HCT116 (cell line): ENCODE measurements around the gene PRKCA. TPM values are rescaled to one million over a fixed set of nuclear protein-coding genes. Genes with fewer than 3 reads are reported as not detected.

Source experiments
- ATAC-seq: fragments of 200-7000 bp; cut with Tn5 transposase; 2 replicates; pipeline ENCODE4 v1.9.1; 2020; ENCODE audit warnings: mild to moderate bottlenecking, moderate library complexity
- BruUV-seq: library from RNA; stranded (reverse); fragments of 400-500 nt; replicated peaks from 2 replicates; lab custom pipeline; 2021; lab: Mats Ljungman, UMichigan
- CTCF ChIA-PET: fragments of 300-600 bp; sonication (Branson Sonifier 250); formaldehyde crosslinking; loops from one replicate; lab custom pipeline; 2021; ENCODE audit warnings: antibody characterized with exemption; lab: Charles Lee
- POLR2A ChIA-PET: fragments of 300-600, 350-600 bp; sonication (Branson Sonifier 250); formaldehyde crosslinking; loops from one replicate; lab custom pipeline; 2021; ENCODE audit warnings: antibody characterized with exemption; lab: Charles Lee
- RAD21 ChIA-PET, 2 experiments: fragments of 300-600 bp; sonication (Branson Sonifier 250); formaldehyde crosslinking; loops; one replicate each; lab custom pipeline; 2023; ENCODE audit warnings: low total read pairs in 2 of 2; ENCODE audit not compliant: uncharacterized antibody in 2 of 2, unreplicated experiment in 2 of 2, low non-redundant PET in 1 of 2; lab: Charles Lee
- DNase-seq: peaks from one replicate; pipeline ENCODE4 v3.0.0-alpha.2; 2010; ENCODE audit warnings: low read depth, low spot score
- H2AFZ ChIP-seq: fragments of 200-600 bp; shearing (Covaris generic), sonication (generic); 2 replicates; pipeline ENCODE4 v1.6.1; 2017; ENCODE audit warnings: low read depth, mixed run types, mixed read lengths, antibody characterized with exemption, low read length; ENCODE audit not compliant: poor library complexity, severe bottlenecking
- H3K27ac ChIP-seq: 2 replicates; pipeline ENCODE4 v1.5.1; 2012; ENCODE audit warnings: low read depth, low read length
- H3K27me3 ChIP-seq: fragments of 200-600 bp; sonication (generic); 2 replicates; pipeline ENCODE4 v1.6.1; 2016; ENCODE audit warnings: mixed run types, low read length, mixed read lengths; ENCODE audit not compliant: insufficient read depth
- H3K36me3 ChIP-seq, 2 experiments: fragments of 200-500 bp in 1 of 2; fragments of 200-600 bp in 1 of 2; sonication (Bioruptor generic) in 1 of 2; sonication (generic) in 1 of 2; 2 replicates each; pipeline versions ENCODE4 v1.5.1 to v1.6.1; 2014 to 2016; ENCODE audit warnings: low read length in 2 of 2, inconsistent platforms in 1 of 2, mixed read lengths in 1 of 2, mixed run types in 1 of 2; ENCODE audit not compliant: insufficient read depth in 2 of 2, control insufficient read depth in 1 of 2
- H3K4me1 ChIP-seq, 2 experiments: fragments of 200-600 bp in 1 of 2; sonication (generic) in 1 of 2; 2 replicates each; pipeline versions ENCODE4 v1.5.1 to v1.6.1; 2012 to 2017; ENCODE audit warnings: low read length in 2 of 2, inconsistent platforms in 1 of 2, mild to moderate bottlenecking in 1 of 2, mixed read lengths in 1 of 2, mixed run types in 1 of 2, moderate library complexity in 1 of 2; ENCODE audit not compliant: insufficient read depth in 2 of 2, control insufficient read depth in 1 of 2
- H3K4me2 ChIP-seq: fragments of 200-600 bp; sonication (generic); 2 replicates; pipeline ENCODE4 v1.6.1; 2017; ENCODE audit warnings: mixed run types, low read length, mixed read lengths
- H3K4me3 ChIP-seq, 2 experiments: fragments of 200-600 bp in 1 of 2; sonication (generic) in 1 of 2; replicated peaks in 1 of 2; 2 replicates each; pipeline ENCODE4 v1.5.1; 2011 to 2016; ENCODE audit warnings: low read length in 2 of 2, control low read depth in 1 of 2, low read depth in 1 of 2, mild to moderate bottlenecking in 1 of 2, mixed read lengths in 1 of 2, mixed run types in 1 of 2
- H3K79me2 ChIP-seq: fragments of 200-600 bp; sonication (generic); 2 replicates; pipeline ENCODE4 v1.6.1; 2017; ENCODE audit warnings: mild to moderate bottlenecking, mixed run types, low read length, moderate library complexity, mixed read lengths; ENCODE audit not compliant: insufficient read depth
- H3K9ac ChIP-seq: fragments of 200-600 bp; sonication (generic); 2 replicates; pipeline ENCODE4 v1.6.1; 2016; ENCODE audit warnings: low read length, mixed read lengths
- H3K9me2 ChIP-seq: fragments of 200-600 bp; sonication (generic), shearing (Covaris generic); 2 replicates; pipeline ENCODE4 v1.6.1; 2017; ENCODE audit warnings: mixed run types, mild to moderate bottlenecking, moderate library complexity; ENCODE audit not compliant: insufficient read depth
- H3K9me3 ChIP-seq, 2 experiments: fragments of 200-500 bp in 1 of 2; fragments of 200-600 bp in 1 of 2; sonication (Bioruptor generic) in 1 of 2; sonication (generic) in 1 of 2; 2 replicates each; pipeline ENCODE4 v1.6.1; 2014 to 2017; ENCODE audit warnings: low read length in 2 of 2, mixed read lengths in 2 of 2, inconsistent platforms in 1 of 2, low read depth in 1 of 2, mild to moderate bottlenecking in 1 of 2, mixed run types in 1 of 2, moderate library complexity in 1 of 2; ENCODE audit not compliant: control insufficient read depth in 1 of 2, insufficient read depth in 1 of 2
- H4K20me1 ChIP-seq: fragments of 200-600 bp; sonication (generic), shearing (Covaris generic); 2 replicates; pipeline ENCODE4 v1.6.1; 2017; ENCODE audit warnings: mixed run types, mild to moderate bottlenecking, moderate library complexity; ENCODE audit not compliant: insufficient read depth
- CEBPB ChIP-seq: IDR thresholded peaks from 2 replicates; pipeline ENCODE4 v1.6.1; 2012; ENCODE audit warnings: low read depth
- EGR1 ChIP-seq: IDR thresholded peaks from 2 replicates; pipeline ENCODE4 v1.6.1; 2012; ENCODE audit warnings: low read depth
- intact Hi-C: fragments of 100-400 bp; cut with micrococcal nuclease; formaldehyde crosslinking; loops from 2 replicates; pipeline ENCODE4 v1.10.0; 2022
- total RNA-seq: library from RNA; stranded (reverse); gene quantifications from one replicate; pipeline ENCODE4 v1.2.1, GENCODE V29; 2021; ENCODE audit not compliant: unreplicated experiment
- TF ChIP-seq, protein P1 (sequence below): IDR thresholded peaks from 2 replicates; pipeline ENCODE4 v1.6.1; 2012
- TF ChIP-seq, protein P2 (sequence below): IDR thresholded peaks from 2 replicates; pipeline ENCODE4 v1.6.1; 2012; ENCODE audit warnings: low read depth

The PRKCA gene
- total RNA-seq, 1 experiment from 2014 or later, result 18.8 TPM

DNA sequence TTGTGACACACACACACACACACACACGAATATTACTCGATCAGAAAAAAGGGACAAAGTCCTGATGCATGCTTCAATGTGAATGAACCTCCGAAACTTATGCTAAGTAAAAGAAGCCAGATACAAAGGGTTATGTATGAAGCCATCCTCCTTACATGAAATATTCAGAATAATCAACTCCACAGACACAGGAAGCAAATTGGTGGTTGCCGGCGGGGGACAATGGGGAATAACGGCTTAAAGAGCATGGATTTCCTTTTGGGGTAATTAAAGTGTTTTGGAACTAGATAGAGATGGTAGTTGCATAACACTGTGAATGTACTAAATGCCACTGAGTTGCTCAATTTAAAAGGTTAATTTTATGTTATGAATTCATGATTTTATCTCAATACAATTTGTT lies 524.4 kb downstream of the PRKCA start:
- H3K9ac ChIP-seq, result no peak overlapping the region
- H3K9me2 ChIP-seq, result no peaks in the 10 kb centered on the region
- no peak for DNase-seq
- RAD21 ChIA-PET, result no interaction called here
- no peaks in the 10 kb centered on the region for H3K36me3 ChIP-seq
- POLR2A ChIA-PET, result no interaction called here
- H3K9me3 ChIP-seq, result no peaks in the 10 kb centered on the region
- no peak for ATAC-seq
- H3K79me2 ChIP-seq, result no peaks in the 10 kb centered on the region
- H3K4me1 ChIP-seq, result no peaks in the 10 kb centered on the region
- no peak overlapping the region for H3K27ac ChIP-seq
- peaks cover 11% of the 10 kb centered on the region; the same call in 1 of the 2 replicates for H3K27me3 ChIP-seq
- CTCF ChIA-PET, result no interaction called here
- H3K4me3 ChIP-seq, result no peak overlapping the region
- no peak overlapping the region for H2AFZ ChIP-seq
- no peaks in the 10 kb centered on the region for H4K20me1 ChIP-seq
- BruUV-seq, result no TSS peak
- intact Hi-C loops, result no loop called here
- TF ChIP-seq, protein P1, sequence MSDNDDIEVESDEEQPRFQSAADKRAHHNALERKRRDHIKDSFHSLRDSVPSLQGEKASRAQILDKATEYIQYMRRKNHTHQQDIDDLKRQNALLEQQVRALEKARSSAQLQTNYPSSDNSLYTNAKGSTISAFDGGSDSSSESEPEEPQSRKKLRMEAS, result no peak
- TF ChIP-seq EGR1, result no peak
- H3K4me2 ChIP-seq, result no peak overlapping the region

DNA sequence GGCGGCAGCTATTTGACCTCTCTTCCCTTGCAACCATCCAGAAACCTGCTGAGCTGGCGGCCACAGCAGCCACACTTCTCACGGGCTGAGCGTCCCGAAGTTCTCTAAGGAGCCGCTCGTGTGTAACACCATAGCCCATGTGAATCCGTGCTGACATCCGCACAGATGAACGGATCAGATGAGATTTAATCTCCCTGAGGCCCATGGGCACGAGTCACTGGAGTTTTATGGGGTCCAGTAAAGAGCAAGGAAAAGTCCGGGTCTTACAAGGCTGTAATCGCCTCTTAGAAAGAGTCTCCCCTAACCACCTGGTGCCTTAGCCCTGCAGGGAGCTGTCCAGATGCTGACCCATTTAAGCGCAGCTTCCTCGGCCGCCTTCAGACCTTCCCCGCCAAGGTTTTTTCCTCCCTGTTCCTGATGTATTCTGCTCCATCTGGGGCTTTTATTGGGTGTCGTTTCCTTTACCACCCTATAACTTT lies 527.0 kb downstream of the PRKCA start:
- Histone ChIP-seq H3K27me3 (peaks cover 11% of the 10 kb centered on the region; the same call in 1 of the 2 replicates), H4K20me1 (no peaks in the 10 kb centered on the region), H3K4me3 (no peak overlapping the region), H3K27ac (no peak overlapping the region), H3K4me2 (no peak overlapping the region), H3K79me2 (no peaks in the 10 kb centered on the region), H3K4me1 (no peaks in the 10 kb centered on the region), H2AFZ (no peak overlapping the region), H3K36me3 (no peaks in the 10 kb centered on the region), H3K9me2 (no peaks in the 10 kb centered on the region), H3K9ac (no peak overlapping the region), H3K9me3 (no peaks in the 10 kb centered on the region)
- RAD21 ChIA-PET, result no interaction called here
- intact Hi-C loops, result no loop called here
- POLR2A ChIA-PET, result no interaction called here
- TF ChIP-seq, protein P2, sequence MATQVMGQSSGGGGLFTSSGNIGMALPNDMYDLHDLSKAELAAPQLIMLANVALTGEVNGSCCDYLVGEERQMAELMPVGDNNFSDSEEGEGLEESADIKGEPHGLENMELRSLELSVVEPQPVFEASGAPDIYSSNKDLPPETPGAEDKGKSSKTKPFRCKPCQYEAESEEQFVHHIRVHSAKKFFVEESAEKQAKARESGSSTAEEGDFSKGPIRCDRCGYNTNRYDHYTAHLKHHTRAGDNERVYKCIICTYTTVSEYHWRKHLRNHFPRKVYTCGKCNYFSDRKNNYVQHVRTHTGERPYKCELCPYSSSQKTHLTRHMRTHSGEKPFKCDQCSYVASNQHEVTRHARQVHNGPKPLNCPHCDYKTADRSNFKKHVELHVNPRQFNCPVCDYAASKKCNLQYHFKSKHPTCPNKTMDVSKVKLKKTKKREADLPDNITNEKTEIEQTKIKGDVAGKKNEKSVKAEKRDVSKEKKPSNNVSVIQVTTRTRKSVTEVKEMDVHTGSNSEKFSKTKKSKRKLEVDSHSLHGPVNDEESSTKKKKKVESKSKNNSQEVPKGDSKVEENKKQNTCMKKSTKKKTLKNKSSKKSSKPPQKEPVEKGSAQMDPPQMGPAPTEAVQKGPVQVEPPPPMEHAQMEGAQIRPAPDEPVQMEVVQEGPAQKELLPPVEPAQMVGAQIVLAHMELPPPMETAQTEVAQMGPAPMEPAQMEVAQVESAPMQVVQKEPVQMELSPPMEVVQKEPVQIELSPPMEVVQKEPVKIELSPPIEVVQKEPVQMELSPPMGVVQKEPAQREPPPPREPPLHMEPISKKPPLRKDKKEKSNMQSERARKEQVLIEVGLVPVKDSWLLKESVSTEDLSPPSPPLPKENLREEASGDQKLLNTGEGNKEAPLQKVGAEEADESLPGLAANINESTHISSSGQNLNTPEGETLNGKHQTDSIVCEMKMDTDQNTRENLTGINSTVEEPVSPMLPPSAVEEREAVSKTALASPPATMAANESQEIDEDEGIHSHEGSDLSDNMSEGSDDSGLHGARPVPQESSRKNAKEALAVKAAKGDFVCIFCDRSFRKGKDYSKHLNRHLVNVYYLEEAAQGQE, result peak; percentile 76
- TF ChIP-seq CEBPB, result no peak
- CTCF ChIA-PET, result no interaction called here
- ATAC-seq (no peak), DNase-seq (no peak)
- BruUV-seq, result no TSS peak
